ENCODE measurements around the gene PDS5B. TPM values are rescaled to one million over a fixed set of nuclear protein-coding genes. Genes with fewer than 3 reads are reported as not detected.

Gene PDS5B
- total RNA-seq, 1 experiment from 2014 or later, result 44.3 TPM

GRCh38 chr13:32594157-32594738 lies 8.0 kb downstream of the PDS5B start:
- no peak overlapping the region for H3K4me3 Mint-ChIP-seq
- no peaks in the 10 kb centered on the region for H3K9me3 Mint-ChIP-seq
- H3K4me1 Mint-ChIP-seq, result peaks cover 34% of the 10 kb centered on the region
- TF ChIP-seq ATF3 (CRISPR knock-in tag; conservative IDR thresholded peaks at IDR 0.05) (no peak), ARID4B (CRISPR knock-in tag; IDR thresholded peaks at IDR 0.05; ENCODE audit: borderline replicate concordance) (no peak), GRHL2 (CRISPR knock-in tag; IDR thresholded peaks at IDR 0.05; ENCODE audit: insufficient replicate concordance, severe bottlenecking) (no peak), ATF2 (CRISPR knock-in tag; IDR thresholded peaks at IDR 0.05; ENCODE audit: borderline replicate concordance, low read depth) (no peak), OVOL2 (CRISPR knock-in tag; IDR thresholded peaks at IDR 0.05; ENCODE audit: borderline replicate concordance) (no peak)
- no peak for DNase-seq (ENCODE audit: low spot score)
- peaks cover 3% of the 10 kb centered on the region; the same call in 1 of the 2 replicates for H3K36me3 Mint-ChIP-seq
- no peaks in the 10 kb centered on the region for H3K27me3 Mint-ChIP-seq (ENCODE audit: low read depth)
- CTCF ChIA-PET, result no interaction called here
- POLR2A ChIA-PET, result no interaction called here
- ATAC-seq, result no peak
- H3K27ac Mint-ChIP-seq, result no peak overlapping the region

- CTCF ChIA-PET, result interaction anchor here (1.3 kb wide), 1 partner anchor 55 kb away, joined by 3 read pairs; no protein-coding TSS in a partner anchor
- H3K27me3 Mint-ChIP-seq (ENCODE audit: low read depth), result no peaks in the 10 kb centered on the region
- ATAC-seq, result no peak
- DNase-seq (ENCODE audit: low spot score), result no peak
- peaks cover 8% of the 10 kb centered on the region for H3K36me3 Mint-ChIP-seq
- POLR2A ChIA-PET, result no interaction called here
- no peak overlapping the region for H3K27ac Mint-ChIP-seq
- H3K9me3 Mint-ChIP-seq, result no peaks in the 10 kb centered on the region
- H3K4me3 Mint-ChIP-seq, result no peak overlapping the region
- peaks cover 28% of the 10 kb centered on the region for H3K4me1 Mint-ChIP-seq
- TF ChIP-seq SOX15 (CRISPR knock-in tag; IDR thresholded peaks at IDR 0.05) (no peak), PRDM15 (CRISPR knock-in tag; IDR thresholded peaks at IDR 0.05) (no peak), MLX (CRISPR knock-in tag; IDR thresholded peaks at IDR 0.05) (no peak), TCF7 (CRISPR knock-in tag; IDR thresholded peaks at IDR 0.05; ENCODE audit: low read depth) (no peak), CREB1 (CRISPR knock-in tag; IDR thresholded peaks at IDR 0.05) (no peak), ZNF138 (CRISPR knock-in tag; conservative IDR thresholded peaks at IDR 0.05) (no peak), ZNF317 (CRISPR knock-in tag; IDR thresholded peaks at IDR 0.05; ENCODE audit: borderline replicate concordance, low read depth) (no peak), USF1 (CRISPR knock-in tag; IDR thresholded peaks at IDR 0.05) (no peak), IRF1 (CRISPR knock-in tag; IDR thresholded peaks at IDR 0.05) (no peak), ZNF671 (CRISPR knock-in tag; IDR thresholded peaks at IDR 0.05) (no peak), ZNF512 (CRISPR knock-in tag; IDR thresholded peaks at IDR 0.05; ENCODE audit: borderline replicate concordance) (no peak)
Measured at GRCh38 chr13:32595306-32595705, 9.1 kb downstream of the PDS5B start.
